WTC11 (cell line): Measurements from ENCODE around the gene SAC3D1. TPM values are rescaled to one million over a fixed set of nuclear protein-coding genes. Genes with fewer than 3 reads are reported as not detected.

Experiments used
- AR ChIP-seq: fragments of 250-450 bp; sonication (Bioruptor Pico); IDR thresholded peaks from 2 replicates; pipeline ENCODE4 v1.9.0; 2021; ENCODE audit warnings: mild to moderate bottlenecking
- CTCF ChIP-seq: fragments of 200-600 bp; IDR thresholded peaks from 2 replicates; pipeline ENCODE4 v1.8.0; 2022; ENCODE audit warnings: antibody characterized with exemption
- ELF4 ChIP-seq: sonication (generic); formaldehyde crosslinking; IDR thresholded peaks from 2 replicates; pipeline ENCODE4 v1.8.1; 2022; ENCODE audit warnings: low read depth, mild to moderate bottlenecking, moderate library complexity, missing genetic modification reagents
- ETV6 ChIP-seq: sonication (generic); formaldehyde crosslinking; IDR thresholded peaks from 2 replicates; pipeline ENCODE4 v1.8.1; 2022; ENCODE audit warnings: mild to moderate bottlenecking, missing genetic modification reagents
- FOXK1 ChIP-seq: sonication (generic); formaldehyde crosslinking; IDR thresholded peaks from 2 replicates; pipeline ENCODE4 v1.8.0; 2022; ENCODE audit warnings: mild to moderate bottlenecking, moderate library complexity, missing genetic modification reagents
- FOXP1 ChIP-seq: sonication (generic); formaldehyde crosslinking; IDR thresholded peaks from 2 replicates; pipeline ENCODE4 v1.8.0; 2022; ENCODE audit warnings: missing genetic modification reagents, mild to moderate bottlenecking, moderate library complexity, borderline replicate concordance
- GTF2I ChIP-seq: fragments of 250-450 bp; sonication (Bioruptor Pico); conservative IDR thresholded peaks from 2 replicates; pipeline ENCODE4 v1.4.0; 2021; ENCODE audit warnings: mild to moderate bottlenecking
- HMGA2 ChIP-seq: fragments of 250-450 bp; sonication (Bioruptor Pico); IDR thresholded peaks from 2 replicates; pipeline ENCODE4 v1.4.0; 2021; ENCODE audit warnings: mild to moderate bottlenecking, moderate library complexity
- HMGXB4 ChIP-seq: sonication (generic); formaldehyde crosslinking; IDR thresholded peaks from 2 replicates; pipeline ENCODE4 v1.8.1; 2023; ENCODE audit warnings: mild to moderate bottlenecking, moderate library complexity, missing genetic modification reagents
- MYBL2 ChIP-seq: sonication (generic); formaldehyde crosslinking; IDR thresholded peaks from 2 replicates; pipeline ENCODE4 v1.8.1; 2023; ENCODE audit warnings: mild to moderate bottlenecking, moderate library complexity, missing genetic modification reagents
- NFE2L1 ChIP-seq: sonication (generic); formaldehyde crosslinking; IDR thresholded peaks from 2 replicates; pipeline ENCODE4 v1.8.1; 2023; ENCODE audit warnings: missing genetic modification reagents
- NR2C2 ChIP-seq: sonication (generic); formaldehyde crosslinking; IDR thresholded peaks from 2 replicates; pipeline ENCODE4 v1.8.0; 2022; ENCODE audit warnings: mild to moderate bottlenecking, missing genetic modification reagents
- PREB ChIP-seq: sonication (generic); formaldehyde crosslinking; IDR thresholded peaks from 2 replicates; pipeline ENCODE4 v1.8.1; 2022; ENCODE audit warnings: mild to moderate bottlenecking, missing genetic modification reagents, moderate library complexity, borderline replicate concordance
- PRRX2 ChIP-seq: fragments of 250-450 bp; sonication (Bioruptor Pico); IDR thresholded peaks from 2 replicates; pipeline ENCODE4 v1.8.0; 2021; ENCODE audit warnings: mild to moderate bottlenecking
- RELA ChIP-seq: sonication (generic); formaldehyde crosslinking; IDR thresholded peaks from 2 replicates; pipeline ENCODE4 v1.8.1; 2022; ENCODE audit warnings: missing genetic modification reagents, mild to moderate bottlenecking, borderline replicate concordance
- RORB ChIP-seq: fragments of 250-450 bp; sonication (Bioruptor Pico); IDR thresholded peaks from 2 replicates; pipeline ENCODE4 v1.9.0; 2021; ENCODE audit warnings: mild to moderate bottlenecking
- SOX15 ChIP-seq: fragments of 250-450 bp; sonication (Bioruptor Pico); IDR thresholded peaks from 2 replicates; pipeline ENCODE4 v1.9.0; 2021; ENCODE audit warnings: mild to moderate bottlenecking
- TEAD1 ChIP-seq: sonication (generic); formaldehyde crosslinking; IDR thresholded peaks from 2 replicates; pipeline ENCODE4 v1.8.0; 2022; ENCODE audit warnings: mild to moderate bottlenecking, missing genetic modification reagents
- TEAD4 ChIP-seq: sonication (generic); formaldehyde crosslinking; IDR thresholded peaks from 2 replicates; pipeline ENCODE4 v1.8.0; 2022; ENCODE audit warnings: mild to moderate bottlenecking, missing genetic modification reagents
- ZBTB43 ChIP-seq: sonication (generic); formaldehyde crosslinking; IDR thresholded peaks from 2 replicates; pipeline ENCODE4 v1.8.1; 2023; ENCODE audit warnings: mild to moderate bottlenecking, missing genetic modification reagents
- ZNF219 ChIP-seq: sonication (generic); formaldehyde crosslinking; IDR thresholded peaks from 2 replicates; pipeline ENCODE4 v1.8.0; 2023; ENCODE audit warnings: missing genetic modification reagents, mild to moderate bottlenecking, borderline replicate concordance
- ZNF281 ChIP-seq: sonication (generic); formaldehyde crosslinking; IDR thresholded peaks from 2 replicates; pipeline ENCODE4 v1.8.0; 2023; ENCODE audit warnings: mild to moderate bottlenecking, missing genetic modification reagents
- ZNF396 ChIP-seq: fragments of 250-450 bp; sonication (Bioruptor Pico); IDR thresholded peaks from 2 replicates; pipeline ENCODE4 v1.8.0; 2021; ENCODE audit warnings: mild to moderate bottlenecking, moderate library complexity, borderline replicate concordance
- total RNA-seq: library from RNA; stranded (reverse); gene quantifications from 3 replicates; pipeline ENCODE4 v1.2.3, GENCODE V29; 2021

SAC3D1 gene
- total RNA-seq, 1 experiment from 2014 or later, result 26.2 TPM

- TF ChIP-seq CTCF, result no peak
- peak; percentile 94 for TF ChIP-seq MYBL2 (CRISPR knock-in tag)
- TF ChIP-seq ZNF219 (CRISPR knock-in tag), result peak; percentile 56; the same call in 1 of the 2 replicates
- TF ChIP-seq ZBTB43, result no peak
- TF ChIP-seq PREB, result no peak
- peak; percentile 62; the same call in 1 of the 2 replicates for TF ChIP-seq TEAD4
- TF ChIP-seq TEAD1 (CRISPR knock-in tag), result peak; percentile 89
- TF ChIP-seq ZNF396 (CRISPR knock-in tag), result no peak
- TF ChIP-seq ETV6, result peak; percentile 80
- TF ChIP-seq HMGA2, result no peak
- TF ChIP-seq AR (CRISPR knock-in tag), result no peak
- TF ChIP-seq FOXP1 (CRISPR knock-in tag), result peak; percentile 93
- no peak for TF ChIP-seq NR2C2
- TF ChIP-seq ZNF281, result 0 out of 2 replicates have a peak, but pooled peaks have one; percentile 46
- TF ChIP-seq NFE2L1, result peak; percentile 89; the same call in 1 of the 2 replicates
- TF ChIP-seq RORB (CRISPR knock-in tag), result no peak
- TF ChIP-seq FOXK1 (CRISPR knock-in tag), result peak; percentile 95
- TF ChIP-seq HMGXB4, result peak; percentile 56; the same call in 1 of the 2 replicates
- TF ChIP-seq GTF2I, result no peak
- no peak for TF ChIP-seq PRRX2 (CRISPR knock-in tag)
- no peak for TF ChIP-seq SOX15 (CRISPR knock-in tag)
- 0 out of 2 replicates have a peak, but pooled peaks have one; percentile 5 for TF ChIP-seq RELA (CRISPR knock-in tag)
- no peak for TF ChIP-seq ELF4 (CRISPR knock-in tag)
Measured at GRCh38 chr11:65083834-65084597, 43.0 kb downstream of the SAC3D1 start, which contains the start of the genes CDCA5 and ZFPL1 (continued).
